B cell (primary cell): ENCODE results near the gene KRT82. TPM values are rescaled to one million over a fixed set of nuclear protein-coding genes. Genes with fewer than 3 reads are reported as not detected.

Experiments
- ATAC-seq: fragments of 200-7000 bp; cut with Tn5 transposase; one replicate; pipeline ENCODE4 v1.10.0; 2021; ENCODE audit warnings: low read depth, mild to moderate bottlenecking, moderate number of reproducible peaks, moderate library complexity
- CTCF ChIA-PET: fragments of 350-600 bp; sonication (Branson Sonifier 250); formaldehyde crosslinking; loops from one replicate; lab custom pipeline; 2021; ENCODE audit warnings: antibody characterized with exemption, inconsistent platforms; lab: Charles Lee
- POLR2A ChIA-PET: fragments of 350-600 bp; sonication (Branson Sonifier 250); formaldehyde crosslinking; loops from one replicate; lab custom pipeline; 2021; ENCODE audit warnings: antibody characterized with exemption; lab: Charles Lee
- DNase-seq: peaks from one replicate; pipeline ENCODE4 v3.0.0; 2013
- H2AFZ ChIP-seq: 2 replicates; pipeline ENCODE4 v1.6.1; 2012; ENCODE audit warnings: mild to moderate bottlenecking, low read depth, low read length; ENCODE audit not compliant: insufficient read depth, poor library complexity, severe bottlenecking
- H3K27ac ChIP-seq, 2 donors: 1 replicate in 1 of 2; 2 replicates in 1 of 2; pipeline ENCODE4 v1.5.1; 2012 to 2013; ENCODE audit warnings: low read length in 2 of 2, mild to moderate bottlenecking in 2 of 2, moderate library complexity in 1 of 2
- H3K27me3 ChIP-seq, 4 experiments: fragments of 200-600 bp in 1 of 4; sonication (generic) in 1 of 4; replicated peaks in 1 of 4; 1 replicate in 2 of 4; 2 replicates in 2 of 4; pipeline versions ENCODE4 v1.6.1 to v1.7.0; 2013 to 2016; ENCODE audit warnings: low read length in 3 of 4, mild to moderate bottlenecking in 2 of 4, mixed read lengths in 1 of 4, moderate library complexity in 1 of 4; ENCODE audit not compliant: insufficient read depth in 4 of 4, control insufficient read depth in 3 of 4; ENCODE audit errors: control extremely low read depth in 1 of 4
- H3K36me3 ChIP-seq, 2 experiments: replicated peaks in 1 of 2; 1 replicate in 1 of 2; 2 replicates in 1 of 2; pipeline versions ENCODE4 v1.6.1 to v1.7.1; 2013; ENCODE audit warnings: low read length in 1 of 2; ENCODE audit not compliant: insufficient read depth in 2 of 2, control insufficient read depth in 1 of 2; ENCODE audit errors: control extremely low read depth in 1 of 2, extremely low read depth in 1 of 2
- H3K4me1 ChIP-seq, 2 donors: fragments of 200-600 bp in 1 of 2; sonication (generic) in 1 of 2; 1 replicate in 1 of 2; 2 replicates in 1 of 2; pipeline versions ENCODE4 v1.5.1 to v1.6.1; 2013 to 2017; ENCODE audit warnings: low read length in 2 of 2; ENCODE audit not compliant: control insufficient read depth in 2 of 2, insufficient read depth in 2 of 2
- H3K4me2 ChIP-seq: replicated peaks from 2 replicates; pipeline ENCODE3; 2012; ENCODE audit warnings: mild to moderate bottlenecking, low read depth, low read length; ENCODE audit not compliant: poor library complexity, severe bottlenecking
- H3K4me3 ChIP-seq, 5 experiments: fragments of 200-600 bp in 1 of 5; sonication (generic) in 1 of 5; 1 replicate in 3 of 5; 2 replicates in 2 of 5; pipeline versions ENCODE4 v1.5.1 to v1.7.0; 2011 to 2016; ENCODE audit warnings: low read length in 4 of 5, mild to moderate bottlenecking in 4 of 5, low read depth in 2 of 5, control low read depth in 1 of 5, moderate library complexity in 1 of 5; ENCODE audit not compliant: insufficient read depth in 1 of 5; ENCODE audit errors: control extremely low read depth in 1 of 5, extremely low read depth in 1 of 5
- H3K79me2 ChIP-seq: fragments of 200-600 bp; sonication (generic); one replicate; pipeline ENCODE4 v1.6.0; 2016; ENCODE audit warnings: low read length; ENCODE audit not compliant: control insufficient read depth, insufficient read depth
- H3K9ac ChIP-seq: fragments of 200-600 bp; sonication (generic); 2 replicates; pipeline ENCODE4 v1.6.1; 2017; ENCODE audit warnings: mild to moderate bottlenecking, low read length, moderate library complexity
- H3K9me3 ChIP-seq, 3 donors: one replicate each; pipeline versions ENCODE4 v1.6.1 to v1.7.1; 2013; ENCODE audit warnings: low read length in 2 of 3; ENCODE audit not compliant: control insufficient read depth in 2 of 3, insufficient read depth in 1 of 3; ENCODE audit errors: control extremely low read depth in 1 of 3
- H4K20me1 ChIP-seq: 2 replicates; pipeline ENCODE4 v1.6.0; 2012; ENCODE audit warnings: mild to moderate bottlenecking, low read length; ENCODE audit not compliant: insufficient read depth, control insufficient read depth, poor library complexity, severe bottlenecking
- H3K27ac Mint-ChIP-seq: one replicate; pipeline ENCODE4 v1.8.0; 2021; ENCODE audit warnings: mixed read lengths
- H3K27me3 Mint-ChIP-seq: one replicate; pipeline ENCODE4 v1.8.0; 2021; ENCODE audit warnings: mixed read lengths
- H3K4me1 Mint-ChIP-seq: one replicate; pipeline ENCODE4 v1.8.0; 2021; ENCODE audit warnings: mixed read lengths
- H3K4me3 Mint-ChIP-seq: one replicate; pipeline ENCODE4 v1.8.0; 2021; ENCODE audit warnings: mixed read lengths
- H3K9me3 Mint-ChIP-seq: one replicate; pipeline ENCODE4 v1.8.0; 2022; ENCODE audit warnings: mixed read lengths; ENCODE audit not compliant: insufficient read depth
- CTCF ChIP-seq: fragments of 200-600 bp; IDR thresholded peaks from one replicate; pipeline ENCODE4 v1.8.0; 2022; ENCODE audit warnings: antibody characterized with exemption, mild to moderate bottlenecking
- EZH2 ChIP-seq: IDR thresholded peaks from 2 replicates; pipeline ENCODE4 v1.6.1; 2012; ENCODE audit warnings: borderline replicate concordance, low read depth, mild to moderate bottlenecking, moderate library complexity, low read length; ENCODE audit not compliant: insufficient read depth, poor library complexity, severe bottlenecking
- WGBS: methylation state at CpG from one replicate; pipeline ENCODE4 v1.1.5; 2013; ENCODE audit warnings: missing lambda C conversion rate; ENCODE audit not compliant: insufficient coverage; 5-methylcytosine and 5-hydroxymethylcytosine counted together
- intact Hi-C: fragments of 100-400 bp; cut with micrococcal nuclease; formaldehyde crosslinking; loops from one replicate; pipeline ENCODE4 v1.10.0; 2022
- polyA plus RNA-seq: library from polyadenylated mRNA; depleted of rRNA; stranded (reverse); fragments of >200 nt; gene quantifications from 2 replicates; pipeline ENCODE4 v1.2.3, GENCODE V29; 2012
- total RNA-seq, 2 donors: library from RNA; stranded (reverse); fragments of 120-200 nt in 1 of 2; gene quantifications; 1 replicate in 1 of 2; 2 replicates in 1 of 2; pipeline versions ENCODE4 v1.2.3 to v1.2.4, GENCODE V29; 2013 to 2022

KRT82 gene
- total and polyA plus RNA-seq, 2 donors (not counting 1 experiment from before 2014, with no cell fraction given) = not detected

GRCh38 chr12:52367876-52368275 lies 38.3 kb downstream of the KRT82 start:
- Histone ChIP-seq H3K4me3 (no peak overlapping the region), H3K9ac (no peak overlapping the region), H3K27me3 (peaks cover 0 to 17% (median 3%) of the 10 kb centered on the region in 4 experiments), H3K4me1 (no peaks in the 10 kb centered on the region), H3K27ac (no peak overlapping the region), H3K4me2 (no peak overlapping the region), H3K36me3 (no peaks in the 10 kb centered on the region), H2AFZ (no peak overlapping the region), H4K20me1 (no peaks in the 10 kb centered on the region), H3K9me3 (no peaks in the 10 kb centered on the region), H3K79me2 (no peaks in the 10 kb centered on the region)
- Mint-ChIP-seq H3K27ac (no peak overlapping the region), H3K4me3 (no peak overlapping the region), H3K9me3 (peaks cover 2% of the 10 kb centered on the region), H3K27me3 (peaks cover 21% of the 10 kb centered on the region), H3K4me1 (peaks cover 1% of the 10 kb centered on the region)
- no peak for TF ChIP-seq EZH2
- no peak for TF ChIP-seq CTCF
- ATAC-seq = no peak
- WGBS = 79% methylated on average over 6 of the region's 6 CpGs
- intact Hi-C loops = no loop called here
- POLR2A ChIA-PET = no interaction called here
- no peak for DNase-seq
- CTCF ChIA-PET = no interaction called here

GRCh38 chr12:52366738-52367485 lies 39.2 kb downstream of the KRT82 start, which contains the start of gene KRT85:
Gene KRT85, minus strand, starts transcription at chr12:52367481. Its CDS starts 76 bp downstream, at chr12:52367405.
- Histone ChIP-seq H3K9ac (no peak within 1 kb of the TSS), H3K4me2 (no peak within 1 kb of the TSS), H3K79me2 (no peaks in the 10 kb centered on the region), H3K27me3 (peaks cover 0 to 17% (median 3%) of the 10 kb centered on the region in 4 experiments), H2AFZ (no peak within 1 kb of the TSS), H3K36me3 (no peaks in the 10 kb centered on the region), H3K9me3 (no peaks in the 10 kb centered on the region), H3K4me3 (no peak within 1 kb of the TSS), H3K27ac (no peak within 1 kb of the TSS), H4K20me1 (no peaks in the 10 kb centered on the region), H3K4me1 (no peaks in the 10 kb centered on the region)
- POLR2A ChIA-PET = no interaction called here
- DNase-seq = no peak
- 87% methylated on average over 42 of the region's 42 CpGs for WGBS
- ATAC-seq = no peak
- intact Hi-C loops = no loop called here
- Mint-ChIP-seq H3K27me3 (peaks cover 17% of the 10 kb centered on the region), H3K9me3 (no peaks in the 10 kb centered on the region), H3K27ac (no peak within 1 kb of the TSS), H3K4me3 (no peak within 1 kb of the TSS), H3K4me1 (peaks cover 1% of the 10 kb centered on the region)
- no peak for TF ChIP-seq EZH2
- no peak for TF ChIP-seq CTCF
- CTCF ChIA-PET = interaction anchor here (0.5 kb wide), 1 partner anchor 528 kb away, joined by 3 read pairs; no protein-coding TSS in a partner anchor
